Fibroblast of lung (primary cell): ENCODE results near the gene TEX2.

Experiments used
- CTCF ChIP-seq, 2 donors: IDR thresholded peaks in 1 of 2; conservative IDR thresholded peaks in 1 of 2; 1 replicate in 1 of 2; 2 replicates in 1 of 2; pipeline ENCODE4 v1.5.1; 2011 to 2012; ENCODE audit warnings: low read length in 2 of 2, control low read depth in 1 of 2, inconsistent platforms in 1 of 2, low read depth in 1 of 2, mild to moderate bottlenecking in 1 of 2
- EZH2 ChIP-seq: IDR thresholded peaks from 2 replicates; pipeline ENCODE4 v1.5.1; 2012; ENCODE audit warnings: low read length, control low read depth, mild to moderate bottlenecking; ENCODE audit errors: missing control alignments

DNA sequence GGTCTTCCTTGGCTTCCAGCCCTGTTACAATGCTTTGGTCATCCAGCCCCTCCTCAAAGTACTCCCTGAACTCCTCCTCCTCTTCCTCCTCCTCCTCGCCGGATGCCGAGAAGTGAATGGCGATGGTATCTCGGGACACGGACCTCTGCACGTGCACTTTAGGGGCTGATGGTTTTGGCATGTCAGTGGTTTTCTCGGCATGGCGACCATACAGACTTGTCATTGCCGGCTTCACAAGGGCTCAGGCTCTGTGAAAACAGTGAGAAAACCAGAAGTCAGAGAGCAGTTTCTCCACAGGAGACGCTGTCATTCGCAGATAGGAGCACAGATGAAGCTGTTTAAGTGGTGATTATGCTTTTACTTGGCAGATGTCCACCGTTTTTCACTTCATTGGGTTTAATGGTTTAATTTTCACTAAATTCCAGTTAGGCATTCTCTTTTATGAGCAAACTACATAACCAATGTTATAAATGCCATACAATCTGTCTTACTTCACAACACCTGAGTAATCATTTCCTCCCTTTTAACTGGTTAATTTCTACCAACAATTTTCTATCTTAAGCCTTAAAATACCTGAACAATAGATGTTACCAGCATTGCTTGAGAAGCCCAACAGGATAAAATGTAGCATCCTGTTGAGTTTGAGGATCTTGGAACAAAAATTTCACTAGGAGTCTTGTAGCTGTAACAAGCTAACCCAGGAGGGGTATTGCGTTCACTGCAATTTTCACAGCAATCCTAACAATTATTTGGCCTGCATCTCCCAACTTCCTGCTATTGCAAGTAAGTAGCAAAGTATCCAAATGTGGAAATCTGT, 48.9 kb downstream of the TEX2 start:
- no peak for TF ChIP-seq CTCF (conservative IDR thresholded peaks at IDR 0.05 in 1 of 2, IDR thresholded peaks at IDR 0.05 in 1 of 2; ENCODE audit: low read depth in 1 of 2, low read length in 2 of 2)
- no peak for TF ChIP-seq EZH2
